Adipocyte (in vitro differentiated cells): ENCODE results near the gene ARGLU1.
A peak's percentile ranks its signal among the peaks of the same experiment; 100 is the strongest.

Experiments
- DNase-seq: peaks from one replicate; pipeline ENCODE4 v3.0.0-alpha.2; 2015; ENCODE audit warnings: low read depth
- H3K27me3 ChIP-seq: replicated peaks from 2 replicates; pipeline ENCODE4 v1.7.0; 2013; ENCODE audit warnings: mild to moderate bottlenecking, low read length, moderate library complexity; ENCODE audit not compliant: control insufficient read depth, insufficient read depth
- H3K36me3 ChIP-seq: 2 replicates; pipeline ENCODE4 v1.7.0; 2013; ENCODE audit warnings: low read length, mild to moderate bottlenecking, moderate library complexity; ENCODE audit not compliant: control insufficient read depth, insufficient read depth, severe bottlenecking
- H3K4me1 ChIP-seq: 2 replicates; pipeline ENCODE4 v1.7.0; 2013; ENCODE audit warnings: mild to moderate bottlenecking, low read length, moderate library complexity; ENCODE audit not compliant: control insufficient read depth, insufficient read depth
- H3K4me3 ChIP-seq: 2 replicates; pipeline ENCODE4 v1.7.0; 2013; ENCODE audit warnings: mild to moderate bottlenecking, low read length, moderate library complexity
- H3K9ac ChIP-seq: 2 replicates; pipeline ENCODE4 v1.7.0; 2013; ENCODE audit warnings: mild to moderate bottlenecking, low read length, moderate library complexity
- H3K9me3 ChIP-seq: 2 replicates; pipeline ENCODE4 v1.7.0; 2013; ENCODE audit warnings: mild to moderate bottlenecking, low read length, moderate library complexity; ENCODE audit not compliant: control insufficient read depth

The ARGLU1 gene

GRCh38 chr13:106586648-106587166, 18.8 kb upstream of the ARGLU1 start:
- DNase-seq, result no peak
- Histone ChIP-seq H3K27me3 (peaks cover 6% of the 10 kb centered on the region), H3K9me3 (peaks cover 5% of the 10 kb centered on the region), H3K4me3 (no peak overlapping the region), H3K4me1 (no peaks in the 10 kb centered on the region), H3K36me3 (no peaks in the 10 kb centered on the region), H3K9ac (no peak overlapping the region)

DNA sequence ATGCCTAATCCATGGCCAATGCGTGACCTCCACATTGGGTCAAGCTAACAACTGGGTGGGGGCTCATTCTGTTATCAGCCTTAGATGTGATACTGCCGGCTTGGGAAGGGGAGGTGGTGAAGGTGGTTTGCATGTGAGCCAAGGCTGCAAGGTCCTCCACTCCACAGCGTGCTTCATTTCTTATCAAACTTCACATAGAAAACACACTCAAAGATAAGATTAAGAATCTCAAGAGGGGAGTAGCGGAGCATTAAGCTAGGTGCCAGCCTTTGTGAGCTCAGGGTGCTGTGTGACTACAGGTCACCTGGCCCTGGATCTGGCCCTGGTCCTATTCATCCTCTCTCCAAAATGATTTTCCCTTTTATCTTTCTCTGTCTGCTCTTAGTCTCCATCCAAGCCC, 13.3 kb upstream of the ARGLU1 start:
- Histone ChIP-seq H3K27me3 (peaks cover 8% of the 10 kb centered on the region), H3K4me3 (no peak overlapping the region), H3K9ac (no peak overlapping the region), H3K4me1 (no peaks in the 10 kb centered on the region), H3K9me3 (peaks cover 5% of the 10 kb centered on the region), H3K36me3 (no peaks in the 10 kb centered on the region)
- DNase-seq, result no peak

DNA sequence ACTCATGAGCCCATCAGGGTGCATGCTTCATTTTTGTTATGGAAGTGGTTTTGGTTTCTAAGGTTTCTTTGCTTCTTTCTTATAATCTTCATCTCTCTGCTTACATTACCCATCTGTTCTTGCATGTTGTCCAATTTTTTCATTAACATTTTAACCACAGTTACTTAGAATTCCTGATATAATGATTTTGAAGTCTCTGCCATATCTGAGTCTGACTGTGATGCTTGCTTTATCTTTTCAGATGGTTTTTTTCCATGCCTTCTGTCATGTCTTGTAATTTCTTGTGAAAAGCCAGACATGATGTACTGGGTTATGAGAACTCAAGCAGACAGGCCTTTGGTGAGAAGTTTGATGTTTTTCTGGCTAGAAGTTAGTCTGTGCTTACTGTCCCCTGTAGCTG, 8.0 kb upstream of the ARGLU1 start:
- Histone ChIP-seq H3K27me3 (no peaks in the 10 kb centered on the region), H3K9me3 (no peaks in the 10 kb centered on the region), H3K4me1 (peaks cover 12% of the 10 kb centered on the region), H3K9ac (no peak overlapping the region), H3K36me3 (no peaks in the 10 kb centered on the region), H3K4me3 (no peak overlapping the region)
- DNase-seq, result no peak

- no peaks in the 10 kb centered on the region for H3K27me3 ChIP-seq
- H3K9ac ChIP-seq, result peak overlapping the region; percentile 45
- H3K4me3 ChIP-seq, result peak overlapping the region; percentile 66
- H3K36me3 ChIP-seq, result no peaks in the 10 kb centered on the region
- peaks cover 12% of the 10 kb centered on the region for H3K4me1 ChIP-seq
- DNase-seq, result no peak
- H3K9me3 ChIP-seq, result no peaks in the 10 kb centered on the region
Measured at GRCh38 chr13:106573868-106574267, 5.9 kb upstream of the ARGLU1 start.

GRCh38 chr13:106573284-106573846, 5.4 kb upstream of the ARGLU1 start:
- no peak for DNase-seq
- no peaks in the 10 kb centered on the region for H3K9me3 ChIP-seq
- H3K4me3 ChIP-seq, result peak overlapping the region; percentile 66
- H3K9ac ChIP-seq, result peak overlapping the region; percentile 45
- no peaks in the 10 kb centered on the region for H3K27me3 ChIP-seq
- H3K36me3 ChIP-seq, result no peaks in the 10 kb centered on the region
- peaks cover 12% of the 10 kb centered on the region for H3K4me1 ChIP-seq

- Histone ChIP-seq H3K36me3 (no peaks in the 10 kb centered on the region), H3K4me1 (peaks cover 20% of the 10 kb centered on the region), H3K9me3 (no peaks in the 10 kb centered on the region), H3K27me3 (no peaks in the 10 kb centered on the region), H3K9ac (peak overlapping the region; percentile 1), H3K4me3 (peak overlapping the region; percentile 7)
- peak; percentile 68 for DNase-seq
Measured at GRCh38 chr13:106570299-106570852, 2.4 kb upstream of the ARGLU1 start.

DNA sequence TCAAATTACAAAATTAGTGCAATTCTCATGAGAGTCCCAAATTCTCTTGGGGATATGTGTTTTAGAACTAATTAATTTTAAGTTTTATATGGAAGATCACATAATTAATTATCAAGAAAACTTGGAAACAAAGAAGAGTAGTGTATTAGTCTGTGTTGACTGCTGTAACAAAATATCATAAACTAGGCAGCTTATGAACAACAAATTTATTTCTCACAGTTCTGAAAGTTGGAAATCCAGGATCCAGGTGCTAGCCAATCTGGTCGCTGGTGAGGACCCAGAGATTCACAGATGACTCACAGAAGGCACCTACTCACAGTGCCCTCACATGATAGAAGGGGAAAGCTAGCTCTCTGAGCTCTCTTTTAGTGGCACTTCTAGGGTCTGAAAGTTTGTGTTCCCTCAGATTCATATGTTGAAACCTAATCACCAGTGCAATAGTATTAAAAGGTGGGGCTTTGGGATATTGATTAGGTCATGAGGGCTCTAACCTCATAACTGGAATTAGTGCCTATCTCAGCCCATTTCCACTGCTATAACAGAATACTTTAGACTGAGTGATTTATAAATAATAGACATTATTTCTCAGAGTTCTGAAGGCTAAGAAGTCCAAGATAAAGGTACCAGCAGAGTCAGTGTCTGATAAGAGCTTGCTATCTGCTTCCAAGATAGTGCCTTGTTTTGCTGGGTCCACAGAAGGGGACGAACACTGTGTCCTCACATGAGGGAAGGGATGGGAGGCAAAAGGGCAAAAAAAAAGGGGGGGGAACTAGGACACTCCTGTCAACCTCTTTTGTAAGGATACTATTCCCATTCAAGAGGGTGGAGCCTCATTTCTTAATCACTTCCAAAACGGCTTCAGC, 1.5 kb upstream of the ARGLU1 start:
- H3K9ac ChIP-seq, result no peak overlapping the region
- H3K4me1 ChIP-seq, result peaks cover 29% of the 10 kb centered on the region
- no peak for DNase-seq
- no peaks in the 10 kb centered on the region for H3K36me3 ChIP-seq
- H3K4me3 ChIP-seq, result peak overlapping the region; percentile 7
- no peaks in the 10 kb centered on the region for H3K27me3 ChIP-seq
- H3K9me3 ChIP-seq, result no peaks in the 10 kb centered on the region

DNA sequence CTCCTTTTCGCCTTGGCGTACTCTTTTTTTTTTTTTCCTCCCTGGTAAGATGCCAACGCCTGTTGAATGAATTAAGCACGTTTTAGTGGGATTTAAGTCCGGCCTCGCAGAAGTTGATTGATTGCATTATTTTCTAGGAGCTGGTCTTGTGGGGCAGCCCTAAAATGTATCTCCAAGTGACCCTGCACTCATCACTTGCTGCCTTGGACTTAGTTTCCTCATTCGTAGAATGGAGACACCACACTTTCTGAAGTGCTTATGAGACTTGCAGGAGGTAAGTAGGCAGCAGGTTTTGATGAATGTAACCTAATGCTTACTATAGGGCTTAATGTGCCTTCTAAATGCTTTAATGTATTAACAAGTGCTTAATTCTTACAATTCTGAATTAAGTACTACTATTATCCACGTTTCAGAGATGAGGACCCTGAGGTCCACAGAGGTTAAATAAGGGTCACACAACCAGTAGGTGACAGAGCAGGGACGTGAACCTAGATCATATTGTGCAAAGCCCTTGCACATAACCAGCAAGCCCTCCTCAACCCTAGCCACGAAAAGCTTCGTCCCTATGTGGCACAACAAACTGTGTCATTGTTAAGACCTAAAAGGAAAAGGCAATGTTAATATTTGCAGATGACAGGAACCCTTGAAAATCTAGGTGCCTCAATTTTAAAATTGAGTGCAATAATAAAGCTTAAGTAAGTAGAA, 514 bp upstream of the ARGLU1 start:
- Histone ChIP-seq H3K27me3 (no peaks in the 10 kb centered on the region), H3K4me3 (peak overlapping the region; percentile 95), H3K9ac (peak overlapping the region; percentile 98), H3K9me3 (no peaks in the 10 kb centered on the region), H3K4me1 (peaks cover 23% of the 10 kb centered on the region), H3K36me3 (no peaks in the 10 kb centered on the region)
- DNase-seq, result no peak

GRCh38 chr13:106566641-106567473, 1.1 kb downstream of the ARGLU1 start:
- Histone ChIP-seq H3K9ac (peak overlapping the region; percentile 98), H3K4me3 (peak overlapping the region; percentile 95), H3K9me3 (no peaks in the 10 kb centered on the region), H3K36me3 (no peaks in the 10 kb centered on the region), H3K27me3 (no peaks in the 10 kb centered on the region), H3K4me1 (peaks cover 25% of the 10 kb centered on the region)
- peak; percentile 80 for DNase-seq

DNA sequence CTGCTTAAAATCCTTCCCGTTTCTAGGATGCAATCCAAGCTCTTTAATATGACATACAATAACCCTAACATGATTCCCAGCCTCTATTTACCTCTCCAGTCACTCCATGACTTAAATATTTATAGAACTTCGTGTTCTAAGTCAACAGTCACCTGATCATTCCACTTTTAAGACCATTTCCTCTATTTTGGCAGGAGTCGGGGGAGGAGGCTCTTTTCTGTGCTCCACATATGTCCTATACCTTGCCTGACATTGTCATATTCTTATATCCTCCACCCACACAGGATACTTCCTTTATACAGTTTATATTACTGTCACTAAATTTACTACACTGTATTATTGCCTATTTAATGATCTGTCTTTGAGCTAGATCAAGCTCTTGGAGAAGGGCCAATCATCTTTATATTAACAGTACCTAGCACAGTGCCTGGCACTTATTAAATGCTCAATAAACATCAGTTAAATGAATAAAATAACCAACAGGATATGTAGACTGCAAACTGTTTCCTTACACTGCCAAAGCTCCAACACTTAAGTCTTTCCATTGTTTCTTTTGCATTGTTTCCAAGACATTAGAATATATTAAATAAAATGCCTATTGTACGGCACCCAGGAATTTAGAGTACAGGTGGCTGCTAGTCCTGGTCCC, 2.7 kb downstream of the ARGLU1 start:
- H3K4me1 ChIP-seq, result peaks cover 35% of the 10 kb centered on the region
- DNase-seq, result no peak
- H3K9me3 ChIP-seq, result no peaks in the 10 kb centered on the region
- peak overlapping the region; percentile 95 for H3K4me3 ChIP-seq
- no peak overlapping the region for H3K9ac ChIP-seq
- H3K36me3 ChIP-seq, result no peaks in the 10 kb centered on the region
- no peaks in the 10 kb centered on the region for H3K27me3 ChIP-seq
